Measurements from ENCODE around the gene CCL19. TPM values are rescaled to one million over a fixed set of nuclear protein-coding genes. Genes with fewer than 3 reads are reported as not detected.

CCL19 gene
- polyA plus RNA-seq, 1 experiment = not detected

GRCh38 chr9:34688329-34689115 lies 2.6 kb downstream of the CCL19 start:
- CTCF ChIA-PET = interaction anchor here (2.2 kb wide), 1 partner anchor 14 kb away, joined by 8 read pairs; no protein-coding TSS in a partner anchor
- Histone ChIP-seq H3K4me3 (ENCODE audit: low read depth, low read length) (no peak overlapping the region), H3K9me3 (ENCODE audit: control insufficient read depth, insufficient read depth, low read length) (no peaks in the 10 kb centered on the region), H3K27me3 (ENCODE audit: control insufficient read depth, insufficient read depth, low read length) (peaks cover 2% of the 10 kb centered on the region), H3K27ac (ENCODE audit: low read depth, low read length) (no peak overlapping the region)
- no peak for DNase-seq (ENCODE audit: low read depth, low spot score)
- POLR2A ChIA-PET = no interaction called here
- TF ChIP-seq, protein P1, sequence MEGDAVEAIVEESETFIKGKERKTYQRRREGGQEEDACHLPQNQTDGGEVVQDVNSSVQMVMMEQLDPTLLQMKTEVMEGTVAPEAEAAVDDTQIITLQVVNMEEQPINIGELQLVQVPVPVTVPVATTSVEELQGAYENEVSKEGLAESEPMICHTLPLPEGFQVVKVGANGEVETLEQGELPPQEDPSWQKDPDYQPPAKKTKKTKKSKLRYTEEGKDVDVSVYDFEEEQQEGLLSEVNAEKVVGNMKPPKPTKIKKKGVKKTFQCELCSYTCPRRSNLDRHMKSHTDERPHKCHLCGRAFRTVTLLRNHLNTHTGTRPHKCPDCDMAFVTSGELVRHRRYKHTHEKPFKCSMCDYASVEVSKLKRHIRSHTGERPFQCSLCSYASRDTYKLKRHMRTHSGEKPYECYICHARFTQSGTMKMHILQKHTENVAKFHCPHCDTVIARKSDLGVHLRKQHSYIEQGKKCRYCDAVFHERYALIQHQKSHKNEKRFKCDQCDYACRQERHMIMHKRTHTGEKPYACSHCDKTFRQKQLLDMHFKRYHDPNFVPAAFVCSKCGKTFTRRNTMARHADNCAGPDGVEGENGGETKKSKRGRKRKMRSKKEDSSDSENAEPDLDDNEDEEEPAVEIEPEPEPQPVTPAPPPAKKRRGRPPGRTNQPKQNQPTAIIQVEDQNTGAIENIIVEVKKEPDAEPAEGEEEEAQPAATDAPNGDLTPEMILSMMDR (IDR thresholded peaks at IDR 0.05; ENCODE audit: low read depth, low read length) = no peak

DNA sequence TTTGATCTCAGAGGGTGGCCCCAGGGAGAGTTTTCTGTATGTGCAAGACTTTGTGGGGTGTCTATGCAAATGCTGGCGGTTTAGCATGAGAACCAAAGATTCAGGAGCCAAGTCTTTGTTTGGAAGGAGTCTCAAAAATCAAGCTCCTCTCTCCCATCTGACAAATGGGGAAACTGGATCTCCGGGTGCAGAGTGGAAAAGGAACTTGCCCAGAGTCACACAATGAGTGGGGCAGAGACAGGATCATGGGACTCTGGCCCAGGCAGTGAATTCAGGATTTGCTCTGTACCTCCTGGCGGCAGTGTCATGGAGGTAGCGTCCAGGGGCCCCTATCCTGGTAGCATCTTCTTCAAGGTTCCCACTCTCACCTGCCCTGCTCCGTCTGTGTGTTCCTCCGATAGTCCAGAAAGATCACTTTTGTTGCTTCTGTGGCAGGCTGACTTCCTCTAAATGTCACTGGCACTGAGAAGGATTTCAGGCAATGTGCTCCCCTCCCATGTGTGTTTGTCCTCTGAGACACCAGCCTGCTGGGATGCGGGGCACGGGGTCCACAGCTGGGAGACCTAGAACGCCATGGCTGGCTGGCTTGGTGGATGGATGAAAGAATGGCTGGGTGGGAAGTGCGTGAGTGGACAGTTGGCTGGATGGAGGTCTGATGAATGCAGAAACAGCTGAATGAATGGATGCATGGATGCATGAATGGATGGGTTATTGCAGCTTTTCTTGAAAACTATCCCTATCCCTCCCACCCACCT lies 3.6 kb downstream of the CCL19 start:
- Histone ChIP-seq H3K9me3 (ENCODE audit: control insufficient read depth, insufficient read depth, low read length) (no peaks in the 10 kb centered on the region), H3K27ac (ENCODE audit: low read depth, low read length) (no peak overlapping the region), H3K4me3 (ENCODE audit: low read depth, low read length) (no peak overlapping the region), H3K27me3 (ENCODE audit: control insufficient read depth, insufficient read depth, low read length) (no peaks in the 10 kb centered on the region)
- ChIA-PET POLR2A (no interaction called here), CTCF (interaction anchor here (2.2 to 2.9 kb wide), 3 partner anchors 13 to 15 kb away, joined by 8 to 16 read pairs (median 14); no protein-coding TSS in a partner anchor)
- TF ChIP-seq, protein P1 (IDR thresholded peaks at IDR 0.05; ENCODE audit: low read depth, low read length) = no peak
- DNase-seq (ENCODE audit: low read depth, low spot score) = no peak

DNA sequence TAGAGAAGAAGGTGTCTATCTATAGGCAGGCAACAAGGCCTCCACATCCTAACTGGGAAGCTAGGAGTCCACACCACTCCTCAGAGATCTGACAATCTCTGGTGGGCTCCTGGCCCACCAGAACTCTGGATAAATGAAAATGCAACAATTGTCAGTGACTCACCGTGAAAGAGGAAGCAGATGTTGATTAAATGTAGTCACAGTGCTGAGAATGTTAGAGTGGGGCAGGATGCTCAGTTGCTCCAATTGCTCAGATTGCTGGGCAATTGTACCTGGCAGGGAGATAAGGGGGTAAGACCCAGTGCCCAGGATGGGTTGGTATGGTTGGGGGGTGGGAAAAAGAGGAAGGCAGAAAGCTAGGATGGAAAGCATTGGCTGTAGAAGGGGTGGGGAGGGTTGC lies 4.3 kb downstream of the CCL19 start:
- ChIA-PET CTCF (interaction anchor here (2.3 to 2.9 kb wide), 2 partner anchors 14 to 16 kb away, joined by 14 to 16 read pairs; no protein-coding TSS in a partner anchor), POLR2A (no interaction called here)
- H3K4me3 ChIP-seq (ENCODE audit: low read depth, low read length) = no peak overlapping the region
- no peak overlapping the region for H3K27ac ChIP-seq (ENCODE audit: low read depth, low read length)
- no peak for DNase-seq (ENCODE audit: low read depth, low spot score)
- no peaks in the 10 kb centered on the region for H3K27me3 ChIP-seq (ENCODE audit: control insufficient read depth, insufficient read depth, low read length)
- TF ChIP-seq, protein P1 (IDR thresholded peaks at IDR 0.05; ENCODE audit: low read depth, low read length) = no peak
- H3K9me3 ChIP-seq (ENCODE audit: control insufficient read depth, insufficient read depth, low read length) = no peaks in the 10 kb centered on the region

DNA sequence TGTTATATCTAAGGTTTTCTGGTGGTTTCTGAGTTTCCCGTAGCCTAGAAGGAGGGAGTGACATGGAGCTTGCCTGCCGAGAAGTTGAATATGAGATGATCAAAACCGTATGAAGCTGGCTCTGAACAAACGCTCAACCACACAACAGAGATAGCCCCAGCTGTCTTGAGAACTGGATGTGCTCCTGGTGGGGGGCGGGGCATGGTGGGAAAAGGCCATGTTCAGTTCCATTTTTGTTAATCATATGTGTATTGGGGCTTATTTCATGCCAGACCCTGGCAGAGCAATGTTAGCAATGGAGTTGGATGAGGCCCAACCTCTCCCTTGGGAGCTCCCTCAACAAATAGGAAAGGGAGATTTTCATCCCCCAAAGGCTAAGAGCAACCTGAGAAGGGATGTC lies 4.8 kb downstream of the CCL19 start:
- Histone ChIP-seq H3K9me3 (ENCODE audit: control insufficient read depth, insufficient read depth, low read length) (no peaks in the 10 kb centered on the region), H3K4me3 (ENCODE audit: low read depth, low read length) (no peak overlapping the region), H3K27ac (ENCODE audit: low read depth, low read length) (no peak overlapping the region), H3K27me3 (ENCODE audit: control insufficient read depth, insufficient read depth, low read length) (no peaks in the 10 kb centered on the region)
- no peak for DNase-seq (ENCODE audit: low read depth, low spot score)
- TF ChIP-seq, protein P1 (IDR thresholded peaks at IDR 0.05; ENCODE audit: low read depth, low read length) = no peak
- ChIA-PET CTCF (interaction anchor here (0.8 to 2.9 kb wide), 3 partner anchors 15 to 213 kb away, joined by 3 to 16 read pairs (median 14); no protein-coding TSS in a partner anchor), POLR2A (no interaction called here)

All from AG04450 (cell line).